Measurements from ENCODE around the gene LSM10.

DNA sequence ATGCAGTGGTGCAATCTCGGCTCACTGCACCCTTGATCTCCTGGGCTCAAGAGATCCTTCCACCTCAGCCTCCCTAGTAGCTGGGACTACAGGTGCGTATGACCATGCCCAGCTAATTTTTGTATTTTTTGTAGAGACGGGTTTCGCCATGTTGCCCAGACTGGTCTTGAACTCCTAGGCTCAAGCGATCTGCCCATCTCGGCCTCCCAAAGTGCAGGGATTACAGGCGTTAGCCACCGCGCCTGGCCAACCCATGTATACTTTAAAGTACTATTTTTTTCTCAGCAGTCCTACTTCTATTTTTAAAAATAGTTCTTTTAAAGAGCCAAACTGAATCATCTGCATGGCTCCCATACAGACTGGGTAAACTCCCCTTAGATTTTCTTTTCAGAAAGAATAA is 15.5 kb downstream of the LSM10 start:
- TF ChIP-seq POLR2AphosphoS5 (IDR thresholded peaks at IDR 0.05; ENCODE audit: low read depth, low read length) (no peak), TAF1 (IDR thresholded peaks at IDR 0.05; ENCODE audit: borderline replicate concordance, insufficient read depth, low read length) (no peak), SIN3A (IDR thresholded peaks at IDR 0.05; ENCODE audit: borderline replicate concordance, insufficient read depth, low read length) (no peak)
- TF ChIP-seq, protein P1, sequence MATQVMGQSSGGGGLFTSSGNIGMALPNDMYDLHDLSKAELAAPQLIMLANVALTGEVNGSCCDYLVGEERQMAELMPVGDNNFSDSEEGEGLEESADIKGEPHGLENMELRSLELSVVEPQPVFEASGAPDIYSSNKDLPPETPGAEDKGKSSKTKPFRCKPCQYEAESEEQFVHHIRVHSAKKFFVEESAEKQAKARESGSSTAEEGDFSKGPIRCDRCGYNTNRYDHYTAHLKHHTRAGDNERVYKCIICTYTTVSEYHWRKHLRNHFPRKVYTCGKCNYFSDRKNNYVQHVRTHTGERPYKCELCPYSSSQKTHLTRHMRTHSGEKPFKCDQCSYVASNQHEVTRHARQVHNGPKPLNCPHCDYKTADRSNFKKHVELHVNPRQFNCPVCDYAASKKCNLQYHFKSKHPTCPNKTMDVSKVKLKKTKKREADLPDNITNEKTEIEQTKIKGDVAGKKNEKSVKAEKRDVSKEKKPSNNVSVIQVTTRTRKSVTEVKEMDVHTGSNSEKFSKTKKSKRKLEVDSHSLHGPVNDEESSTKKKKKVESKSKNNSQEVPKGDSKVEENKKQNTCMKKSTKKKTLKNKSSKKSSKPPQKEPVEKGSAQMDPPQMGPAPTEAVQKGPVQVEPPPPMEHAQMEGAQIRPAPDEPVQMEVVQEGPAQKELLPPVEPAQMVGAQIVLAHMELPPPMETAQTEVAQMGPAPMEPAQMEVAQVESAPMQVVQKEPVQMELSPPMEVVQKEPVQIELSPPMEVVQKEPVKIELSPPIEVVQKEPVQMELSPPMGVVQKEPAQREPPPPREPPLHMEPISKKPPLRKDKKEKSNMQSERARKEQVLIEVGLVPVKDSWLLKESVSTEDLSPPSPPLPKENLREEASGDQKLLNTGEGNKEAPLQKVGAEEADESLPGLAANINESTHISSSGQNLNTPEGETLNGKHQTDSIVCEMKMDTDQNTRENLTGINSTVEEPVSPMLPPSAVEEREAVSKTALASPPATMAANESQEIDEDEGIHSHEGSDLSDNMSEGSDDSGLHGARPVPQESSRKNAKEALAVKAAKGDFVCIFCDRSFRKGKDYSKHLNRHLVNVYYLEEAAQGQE (IDR thresholded peaks at IDR 0.05; ENCODE audit: insufficient read depth in 1 of 2, low read depth in 2 of 2, low read length in 2 of 2): no peak

Measured in PFSK-1 (cell line).